Measurements from ENCODE around the gene CYP19A1.
A peak's percentile ranks its signal among the peaks of the same experiment; 100 is the strongest.
"Not testable (repeated sequence)": the region's sequence is repeated elsewhere in the genome, so short reads cannot be mapped to it uniquely, and the experiment has no call there.

The CYP19A1 gene

DNA sequence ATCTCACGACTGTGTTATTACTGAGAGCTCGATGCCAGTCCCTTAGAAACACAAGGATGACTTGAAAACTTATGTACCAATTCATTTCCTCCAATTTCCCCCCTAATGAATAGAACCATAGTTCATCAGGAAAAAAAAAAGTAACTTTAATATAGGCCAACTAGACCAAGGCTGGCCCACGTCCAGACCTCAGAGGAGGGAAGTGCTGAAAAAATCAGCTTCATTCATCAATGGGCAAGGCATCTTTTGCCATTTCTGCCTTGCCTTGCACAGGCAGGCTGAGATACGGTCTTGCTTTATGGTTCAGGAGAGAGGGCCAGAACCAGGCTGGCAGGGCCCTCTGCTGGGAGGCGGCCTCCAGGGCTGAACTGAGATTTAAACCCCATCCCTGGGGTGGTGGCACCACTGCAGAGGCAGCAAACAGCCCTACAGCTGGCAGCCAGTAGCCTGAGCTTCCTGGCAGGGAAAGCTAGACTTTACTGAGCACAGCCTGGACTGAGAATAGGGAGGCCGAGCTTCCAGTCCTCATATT, 139.6 kb downstream of the CYP19A1 start:
- TF ChIP-seq POLR2A (IDR thresholded peaks at IDR 0.05; ENCODE audit: low read length) (no peak), GATA1 (IDR thresholded peaks at IDR 0.05; ENCODE audit: low read depth, low read length) (no peak)
- no peak for DNase-seq

DNA sequence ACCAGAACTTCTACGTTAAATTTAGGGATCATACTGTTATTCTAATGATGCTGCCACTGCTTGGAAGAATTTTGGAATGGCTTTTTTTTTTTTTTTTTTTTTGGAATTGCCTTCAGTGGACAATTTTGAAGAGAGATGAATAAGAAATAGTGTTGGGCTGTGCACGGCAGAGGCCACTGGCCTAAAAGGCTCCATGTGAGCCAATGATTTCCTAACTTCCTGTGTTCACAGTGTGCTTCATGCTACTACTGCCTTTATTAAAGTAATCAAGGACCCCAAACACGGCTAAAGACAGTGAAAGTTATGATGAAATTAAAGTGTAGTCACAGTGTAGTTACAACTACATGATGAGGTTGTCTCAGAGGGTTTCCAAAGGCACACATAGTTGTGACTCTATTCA, 142.9 kb downstream of the CYP19A1 start:
- no peak for DNase-seq
- no peak for TF ChIP-seq POLR2A (IDR thresholded peaks at IDR 0.05; ENCODE audit: low read length)
- no peak for TF ChIP-seq GATA1 (IDR thresholded peaks at IDR 0.05; ENCODE audit: low read depth, low read length)

DNA sequence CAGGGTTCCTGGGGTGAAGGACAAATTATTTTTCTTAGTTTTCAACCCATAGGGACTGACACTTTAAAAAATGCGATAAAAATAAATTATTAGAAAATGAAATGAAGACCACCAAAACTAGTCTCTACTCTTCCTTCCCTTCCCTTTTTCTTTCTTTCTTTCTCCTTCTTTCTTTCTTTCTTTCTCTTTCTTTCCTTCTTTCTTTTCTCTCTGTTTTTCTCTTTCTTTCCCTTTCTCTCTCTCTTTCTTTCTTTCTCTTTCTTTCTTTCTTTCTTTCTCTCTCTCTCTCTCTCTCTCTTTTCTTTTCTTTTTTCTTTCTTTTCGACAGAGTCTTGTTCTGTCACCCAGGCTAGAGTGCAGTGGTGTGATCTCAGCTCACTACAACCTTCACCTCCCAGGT, 144.4 kb downstream of the CYP19A1 start:
- no peak for DNase-seq
- TF ChIP-seq GATA1 (IDR thresholded peaks at IDR 0.05; ENCODE audit: low read depth, low read length) (no peak), POLR2A (IDR thresholded peaks at IDR 0.05; ENCODE audit: low read length) (no peak)

DNA sequence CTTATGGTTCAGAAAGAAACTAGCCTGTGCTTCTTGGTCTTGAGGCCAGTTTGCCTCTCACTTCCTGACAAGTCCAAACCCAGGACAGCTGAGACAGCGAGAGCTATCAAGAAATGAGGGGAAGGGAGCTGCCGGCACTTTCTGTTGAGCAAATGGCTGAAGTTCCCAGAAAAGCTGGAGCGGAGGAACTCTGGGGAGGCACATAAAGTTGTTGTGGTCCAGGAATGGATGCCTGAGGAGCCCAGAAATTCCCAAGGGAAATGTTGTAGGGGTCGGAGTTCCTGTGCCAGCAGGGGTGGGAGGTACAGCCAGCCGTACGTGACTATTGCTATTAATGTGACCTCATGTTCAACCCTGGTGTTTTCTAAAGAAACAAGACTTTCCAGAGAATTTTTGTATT, 144.9 kb downstream of the CYP19A1 start:
- TF ChIP-seq GATA1 (IDR thresholded peaks at IDR 0.05; ENCODE audit: low read depth, low read length) (no peak), POLR2A (IDR thresholded peaks at IDR 0.05; ENCODE audit: low read length) (no peak)
- DNase-seq = no peak

DNA sequence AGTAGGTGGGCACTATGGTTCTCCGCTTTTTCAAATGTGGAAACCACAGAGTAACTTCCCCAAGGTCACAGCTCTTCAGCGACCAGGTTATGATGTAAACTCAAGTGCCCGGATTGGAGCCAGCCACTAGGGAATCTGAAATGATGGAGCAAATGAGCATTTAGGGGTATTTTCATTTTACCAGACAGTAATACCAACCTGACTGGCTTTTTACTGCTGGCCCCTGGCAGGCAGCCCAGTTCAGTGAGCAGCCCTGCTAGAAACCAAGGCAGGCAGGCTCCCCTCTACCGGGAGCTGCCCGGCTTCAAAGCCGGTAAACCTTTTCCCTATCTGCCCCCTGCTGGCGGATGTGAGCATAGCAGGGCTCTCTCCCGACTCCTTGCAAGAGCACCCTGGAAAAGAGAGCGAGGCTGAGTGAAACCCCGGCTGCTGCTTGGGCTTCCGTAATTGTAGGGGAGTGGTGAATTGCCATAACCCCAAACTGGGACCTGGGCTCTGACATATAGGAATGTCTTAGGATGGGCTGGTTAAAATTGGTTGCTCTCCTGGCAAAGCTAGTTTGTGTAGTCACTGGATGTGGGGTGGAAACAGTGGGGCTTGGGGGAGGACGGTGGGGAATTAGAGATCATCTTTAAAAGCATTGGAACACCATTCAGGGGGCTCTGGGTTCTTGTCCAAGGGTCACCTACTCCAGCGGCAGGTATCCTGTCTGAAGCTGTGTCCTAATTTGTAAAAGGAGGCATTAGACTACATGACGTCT, 145.7 kb downstream of the CYP19A1 start:
- peak; percentile 72 to 83 for DNase-seq
- TF ChIP-seq POLR2A (IDR thresholded peaks at IDR 0.05; ENCODE audit: low read length) = no peak
- no peak for TF ChIP-seq GATA1 (IDR thresholded peaks at IDR 0.05; ENCODE audit: low read depth, low read length)

DNA sequence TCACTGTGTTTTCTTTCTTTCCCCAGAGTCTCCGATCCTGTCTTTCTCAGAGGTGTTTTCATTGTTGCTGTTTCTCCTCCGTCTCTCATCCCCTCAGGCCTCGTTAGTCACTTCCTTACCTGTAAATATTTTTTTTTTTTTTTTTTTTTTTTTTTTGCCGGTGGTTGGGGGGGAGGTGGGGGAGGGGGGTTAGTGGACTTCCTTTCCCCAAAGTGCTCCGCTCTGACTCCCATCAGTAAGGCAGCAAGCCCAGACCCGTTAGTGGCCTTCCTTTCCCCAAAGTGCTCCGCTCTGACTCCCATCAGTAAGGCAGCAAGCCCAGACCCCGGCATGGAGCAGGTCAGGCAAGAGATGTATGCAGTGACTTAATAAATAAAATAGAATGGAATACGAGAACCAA, 146.6 kb downstream of the CYP19A1 start:
- TF ChIP-seq POLR2A (IDR thresholded peaks at IDR 0.05; ENCODE audit: low read length) (no peak), GATA1 (IDR thresholded peaks at IDR 0.05; ENCODE audit: low read depth, low read length) (no peak)
- no peak for DNase-seq

DNA sequence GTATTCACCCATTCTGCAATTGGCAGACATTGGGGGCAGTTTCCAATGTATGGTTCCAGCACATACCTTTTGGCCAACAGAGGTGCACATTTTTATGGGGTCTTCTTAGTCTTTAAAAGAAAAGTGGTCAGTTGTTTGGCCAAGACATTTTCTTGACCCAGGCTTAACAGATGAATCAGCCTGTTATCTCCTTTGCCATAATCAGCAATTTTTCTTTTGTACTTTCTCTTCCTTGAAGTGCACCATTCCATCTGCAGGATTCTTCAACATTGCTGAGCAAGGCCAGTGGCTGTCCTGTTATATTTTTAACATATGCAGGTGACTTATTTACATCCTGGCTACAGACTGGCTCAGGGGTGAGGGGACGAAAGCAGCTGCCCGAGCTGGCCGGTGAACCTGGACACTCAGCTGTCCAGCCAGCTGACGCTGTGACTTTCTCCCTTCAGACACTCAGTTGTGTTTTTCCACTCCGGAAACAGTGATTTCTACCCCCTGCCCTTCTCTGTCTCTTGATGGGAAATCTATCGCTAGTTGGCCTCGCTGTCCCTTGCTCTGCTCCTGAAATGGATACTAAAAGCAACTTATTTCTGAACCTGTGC, 147.2 kb downstream of the CYP19A1 start:
- TF ChIP-seq GATA1 (IDR thresholded peaks at IDR 0.05; ENCODE audit: low read depth, low read length) (no peak), POLR2A (IDR thresholded peaks at IDR 0.05; ENCODE audit: low read length) (no peak)
- no peak for DNase-seq

DNA sequence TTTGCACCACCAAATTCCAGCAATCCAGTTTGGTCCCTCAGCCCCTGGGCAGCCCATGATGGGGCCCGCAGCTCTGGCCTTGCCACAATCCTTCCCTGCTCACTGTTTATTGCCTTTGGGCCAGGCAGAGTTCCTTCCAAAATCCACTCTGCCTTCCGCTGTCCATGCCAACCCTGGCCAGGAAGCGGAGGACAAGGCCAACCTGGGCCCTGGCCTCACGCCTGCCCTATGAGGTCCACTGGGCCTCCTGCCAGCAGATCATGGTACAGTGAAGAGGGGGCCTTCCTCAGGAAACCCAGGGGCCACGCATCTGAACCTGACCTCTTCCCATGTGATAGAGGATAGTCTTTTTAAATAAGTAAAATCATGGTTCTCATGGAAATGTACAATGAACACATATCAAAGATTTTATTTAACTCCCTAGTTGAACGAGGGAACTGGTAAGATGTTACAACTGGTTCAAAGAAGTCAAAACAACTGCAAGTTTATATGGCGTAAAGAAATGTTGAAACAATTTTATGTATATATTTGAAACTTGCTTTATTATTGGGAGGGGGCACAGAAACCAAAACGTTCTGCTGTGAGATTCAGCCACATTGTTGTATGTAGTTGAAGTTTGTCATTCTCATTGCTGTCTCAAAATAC, 147.8 kb downstream of the CYP19A1 start:
- no peak for TF ChIP-seq GATA1 (IDR thresholded peaks at IDR 0.05; ENCODE audit: low read depth, low read length)
- no peak for TF ChIP-seq POLR2A (IDR thresholded peaks at IDR 0.05; ENCODE audit: low read length)
- DNase-seq = no peak

DNA sequence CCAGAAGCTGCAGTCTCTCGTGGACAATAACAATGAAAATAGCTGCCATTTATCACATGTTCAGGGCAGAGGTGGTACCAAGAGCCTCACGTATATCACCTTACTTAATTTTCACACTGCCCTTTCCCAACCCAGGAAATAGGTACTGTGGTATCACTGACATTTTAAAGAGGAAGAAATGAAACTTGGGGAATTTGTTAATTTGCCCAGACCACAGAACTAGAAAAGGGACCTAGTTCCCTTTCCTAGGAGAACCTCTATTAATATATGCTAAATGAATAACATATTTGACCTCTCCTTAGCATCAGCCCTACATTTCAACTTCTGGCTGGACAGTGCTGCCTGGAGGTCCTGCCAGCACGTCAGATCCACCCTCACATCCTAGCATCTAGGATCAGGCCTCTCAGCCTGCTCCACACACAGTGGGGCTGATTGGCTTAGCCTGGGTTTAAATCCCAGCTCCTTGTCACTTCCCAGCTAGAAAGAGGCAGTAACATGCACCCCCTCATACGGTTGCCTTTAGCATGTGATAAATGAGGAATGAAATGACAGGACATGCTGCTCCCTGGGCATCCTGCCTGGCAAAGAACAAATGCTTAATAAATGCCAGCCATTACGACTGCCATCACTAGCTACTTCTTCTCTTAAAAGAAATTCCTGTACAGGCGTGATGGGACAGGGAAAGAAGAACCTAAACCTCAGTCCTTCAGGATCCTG, 148.6 kb downstream of the CYP19A1 start:
- DNase-seq = no peak
- TF ChIP-seq GATA1 (IDR thresholded peaks at IDR 0.05; ENCODE audit: low read depth, low read length) (no peak), POLR2A (IDR thresholded peaks at IDR 0.05; ENCODE audit: low read length) (no peak)

DNA sequence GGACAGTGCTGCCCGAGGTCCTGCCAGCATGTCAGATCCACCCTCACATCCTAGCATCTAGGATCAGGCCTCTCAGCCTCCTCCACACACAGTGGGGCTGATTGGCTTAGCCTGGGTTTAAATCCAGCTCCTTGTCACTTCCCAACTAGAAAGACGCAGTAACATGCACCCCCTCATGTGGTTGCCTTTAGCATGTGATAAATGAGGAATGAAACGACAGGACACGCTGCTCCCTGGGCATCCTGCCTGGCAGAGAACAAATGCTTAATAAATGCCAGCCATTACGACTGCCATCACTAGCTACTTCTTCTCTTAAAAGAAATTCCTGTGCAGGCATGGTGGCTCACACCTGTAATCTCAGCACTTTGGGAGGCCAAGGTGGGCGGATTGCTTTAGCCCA, 149.6 kb downstream of the CYP19A1 start:
- not testable (repeated sequence) for DNase-seq

DNA sequence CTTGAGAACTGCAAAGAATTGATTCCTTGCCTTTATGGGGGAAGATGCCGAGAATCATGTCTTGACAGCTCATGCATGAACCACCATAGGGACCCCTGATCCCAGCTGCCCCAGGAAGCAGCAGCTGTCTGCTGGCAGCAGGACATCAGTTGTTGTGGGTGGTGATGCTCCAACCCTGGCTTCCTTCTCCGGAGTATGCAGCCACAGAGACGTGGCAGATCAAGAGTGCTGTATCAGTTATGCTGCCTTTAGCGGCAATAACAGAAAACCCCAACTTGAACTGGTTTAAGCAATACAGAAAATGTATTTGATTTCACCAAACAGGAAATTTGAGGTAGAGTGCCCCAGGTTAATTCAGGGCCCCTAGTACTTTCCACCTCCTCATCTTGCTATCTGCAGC, 151.5 kb downstream of the CYP19A1 start:
- no peak for DNase-seq
- no peak for TF ChIP-seq GATA1 (IDR thresholded peaks at IDR 0.05; ENCODE audit: low read depth, low read length)
- TF ChIP-seq POLR2A (IDR thresholded peaks at IDR 0.05; ENCODE audit: low read length) = no peak

DNA sequence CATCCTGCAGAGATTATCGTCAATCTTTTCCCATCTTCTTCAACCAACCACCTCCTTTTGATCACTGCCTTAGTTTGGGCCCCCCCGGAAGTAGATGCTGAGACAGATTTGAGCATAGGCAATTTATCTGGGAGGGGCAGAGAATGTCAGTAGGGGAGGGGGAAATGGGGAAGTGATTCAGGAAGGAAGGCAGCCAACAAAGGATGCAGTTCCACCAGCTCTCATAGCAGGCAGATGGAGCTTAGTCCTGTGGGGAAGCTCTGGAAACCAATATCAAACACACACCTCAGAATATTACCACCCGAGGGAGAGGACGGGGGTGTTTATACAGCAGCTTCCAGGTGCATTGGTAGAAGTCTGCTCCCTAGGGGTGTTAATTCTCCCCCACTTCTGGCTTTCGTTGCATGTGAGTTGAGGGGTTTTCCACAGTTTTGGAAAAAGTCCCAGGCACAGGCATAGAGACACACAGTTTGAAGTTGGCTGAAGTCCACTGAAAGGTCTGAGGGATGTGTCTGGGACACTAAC, 152.2 kb downstream of the CYP19A1 start:
- DNase-seq = no peak
- no peak for TF ChIP-seq POLR2A (IDR thresholded peaks at IDR 0.05; ENCODE audit: low read length)

DNA sequence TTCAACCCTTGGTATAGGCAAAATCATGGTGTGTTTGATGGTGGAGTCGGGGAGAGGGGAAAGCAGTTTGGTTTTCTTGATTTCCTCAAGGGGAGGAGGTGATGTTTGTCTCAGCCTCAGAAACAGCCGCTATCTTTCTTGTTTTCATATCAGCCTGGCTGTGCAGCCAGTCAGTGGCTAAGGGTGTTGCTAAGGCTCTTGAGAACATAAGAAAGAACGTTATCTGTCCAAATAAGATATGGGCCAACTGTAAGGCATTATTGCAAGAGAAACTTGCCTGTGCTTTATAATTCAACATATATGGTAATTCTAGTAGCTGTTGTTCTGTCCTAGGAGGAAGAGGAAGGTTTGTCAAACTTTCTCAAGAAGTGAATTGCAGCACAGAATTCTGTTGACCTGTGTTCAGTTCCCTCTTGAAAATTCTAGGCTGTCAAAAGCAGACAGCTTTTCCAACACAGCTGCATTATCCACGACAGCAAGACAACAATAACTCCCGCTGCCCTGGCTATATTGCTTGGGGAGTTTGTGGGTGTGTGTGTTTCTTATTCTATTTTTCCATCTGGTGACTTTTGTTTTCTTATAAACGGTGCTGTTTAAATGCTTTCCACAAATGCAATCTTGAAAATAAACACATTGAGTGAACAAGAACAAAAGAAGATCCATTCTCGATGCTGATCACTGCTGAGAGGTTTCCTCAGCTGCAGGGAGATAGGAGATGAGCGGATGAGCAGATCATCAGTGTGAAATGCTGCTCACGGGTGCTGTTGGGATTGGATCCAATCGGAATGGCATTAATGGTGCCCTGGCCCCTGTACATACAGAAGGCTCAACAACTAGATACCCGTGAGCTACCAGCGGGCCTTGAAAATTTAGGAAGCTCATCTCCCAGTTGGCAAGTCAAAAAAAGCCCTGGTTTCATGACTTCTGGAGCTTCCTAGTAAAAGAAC, 152.9 kb downstream of the CYP19A1 start:
- DNase-seq = peak; percentile 36 to 80
- TF ChIP-seq GATA1 (IDR thresholded peaks at IDR 0.05; ENCODE audit: low read depth, low read length) (no peak), POLR2A (IDR thresholded peaks at IDR 0.05; ENCODE audit: low read length) (no peak)

Measured in erythroblast (primary cell).